ENCODE data around the gene CDH23. TPM values are rescaled to one million over a fixed set of nuclear protein-coding genes. Genes with fewer than 3 reads are reported as not detected.

Gene CDH23
- total RNA-seq, 4 donors from 2014 or later = 0.72 to 4.1 (median 2.2) TPM

DNA sequence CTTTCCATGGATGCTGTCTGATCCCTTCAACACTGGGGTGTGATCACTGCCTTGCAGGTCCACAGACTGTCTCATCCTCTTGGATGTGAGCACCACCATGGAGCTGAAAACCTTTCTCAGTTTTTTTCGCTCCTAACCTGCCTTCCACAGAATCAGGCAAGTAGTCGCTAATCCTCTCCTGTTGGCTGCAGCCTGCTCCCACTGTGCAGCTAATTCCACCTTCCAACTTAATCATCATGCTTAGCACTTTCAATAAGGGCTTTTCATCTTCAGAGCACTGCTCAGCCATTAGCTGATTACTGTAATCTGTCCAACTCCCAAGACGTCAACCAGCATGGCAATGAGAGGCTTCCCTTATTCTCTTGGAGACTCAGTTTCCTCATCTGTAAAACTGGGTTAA lies 15.1 kb upstream of the CDH23 start:
- H3K27me3 ChIP-seq = no peaks in the 10 kb centered on the region
- H3K36me3 ChIP-seq = no peaks in the 10 kb centered on the region
- H3K9me3 ChIP-seq = no peaks in the 10 kb centered on the region
- peaks cover 19% of the 10 kb centered on the region for H3K4me1 ChIP-seq
- H3K4me3 ChIP-seq = no peak overlapping the region
- TF ChIP-seq POLR2AphosphoS5 (IDR thresholded peaks at IDR 0.05) = no peak
- no peak for TF ChIP-seq EP300 (IDR thresholded peaks at IDR 0.05)
- no peak for TF ChIP-seq POLR2A (IDR thresholded peaks at IDR 0.05)
- TF ChIP-seq, protein P1, sequence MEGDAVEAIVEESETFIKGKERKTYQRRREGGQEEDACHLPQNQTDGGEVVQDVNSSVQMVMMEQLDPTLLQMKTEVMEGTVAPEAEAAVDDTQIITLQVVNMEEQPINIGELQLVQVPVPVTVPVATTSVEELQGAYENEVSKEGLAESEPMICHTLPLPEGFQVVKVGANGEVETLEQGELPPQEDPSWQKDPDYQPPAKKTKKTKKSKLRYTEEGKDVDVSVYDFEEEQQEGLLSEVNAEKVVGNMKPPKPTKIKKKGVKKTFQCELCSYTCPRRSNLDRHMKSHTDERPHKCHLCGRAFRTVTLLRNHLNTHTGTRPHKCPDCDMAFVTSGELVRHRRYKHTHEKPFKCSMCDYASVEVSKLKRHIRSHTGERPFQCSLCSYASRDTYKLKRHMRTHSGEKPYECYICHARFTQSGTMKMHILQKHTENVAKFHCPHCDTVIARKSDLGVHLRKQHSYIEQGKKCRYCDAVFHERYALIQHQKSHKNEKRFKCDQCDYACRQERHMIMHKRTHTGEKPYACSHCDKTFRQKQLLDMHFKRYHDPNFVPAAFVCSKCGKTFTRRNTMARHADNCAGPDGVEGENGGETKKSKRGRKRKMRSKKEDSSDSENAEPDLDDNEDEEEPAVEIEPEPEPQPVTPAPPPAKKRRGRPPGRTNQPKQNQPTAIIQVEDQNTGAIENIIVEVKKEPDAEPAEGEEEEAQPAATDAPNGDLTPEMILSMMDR (IDR thresholded peaks at IDR 0.05) = no peak
- WGBS = 98% methylated on average over 3 of the region's 3 CpGs
- no peak for DNase-seq (ENCODE audit: low spot score in 2 of 2)
- H3K27ac ChIP-seq = no peak overlapping the region

DNA sequence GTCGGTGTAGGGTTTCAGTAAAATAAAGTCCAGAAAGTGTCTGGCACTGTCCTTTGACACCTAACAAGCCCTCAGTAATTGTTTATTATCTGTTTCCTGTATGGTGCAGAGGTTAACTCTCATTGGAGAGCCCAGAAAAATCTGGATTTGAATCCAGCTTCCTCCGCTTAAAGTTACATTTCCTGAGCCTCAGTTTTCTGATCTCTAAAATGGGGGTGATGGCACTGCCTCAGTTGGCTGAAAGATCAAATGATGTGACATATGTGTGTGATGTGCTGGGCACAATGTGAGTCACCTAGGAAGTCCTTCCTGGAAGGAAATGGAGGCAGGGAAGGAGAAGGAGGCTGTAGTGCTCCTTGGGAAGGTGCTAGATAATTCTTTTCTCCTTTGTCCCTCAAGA lies 14.7 kb upstream of the CDH23 start:
- H3K36me3 ChIP-seq = no peaks in the 10 kb centered on the region
- WGBS = 84% methylated on average over 2 of the region's 2 CpGs
- no peaks in the 10 kb centered on the region for H3K9me3 ChIP-seq
- H3K27ac ChIP-seq = no peak overlapping the region
- peaks cover 15% of the 10 kb centered on the region for H3K4me1 ChIP-seq
- DNase-seq (ENCODE audit: low spot score in 2 of 2) = no peak
- no peak overlapping the region for H3K4me3 ChIP-seq
- H3K27me3 ChIP-seq = no peaks in the 10 kb centered on the region
- TF ChIP-seq, protein P1 (IDR thresholded peaks at IDR 0.05) = no peak
- no peak for TF ChIP-seq POLR2AphosphoS5 (IDR thresholded peaks at IDR 0.05)
- no peak for TF ChIP-seq EP300 (IDR thresholded peaks at IDR 0.05)
- no peak for TF ChIP-seq POLR2A (IDR thresholded peaks at IDR 0.05)

DNA sequence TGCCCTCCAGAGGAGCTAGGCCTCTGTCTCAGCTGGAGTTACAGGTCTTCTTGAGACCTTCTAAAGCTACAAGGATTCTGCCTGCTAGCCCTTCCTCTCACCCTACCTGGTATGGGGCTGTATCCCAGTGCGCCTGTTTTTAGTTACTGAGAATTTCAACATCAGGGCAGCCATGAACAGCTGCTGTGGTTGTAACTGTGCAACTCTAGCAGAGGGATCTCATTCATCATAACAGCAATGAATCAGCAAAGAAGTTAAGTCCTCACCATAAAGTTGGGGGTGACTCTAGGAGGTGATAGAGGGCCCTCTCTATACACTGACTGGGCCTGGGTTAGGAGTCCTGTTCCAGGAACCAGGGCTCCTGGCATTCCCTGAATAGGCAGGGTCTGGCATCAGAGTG lies 14.0 kb upstream of the CDH23 start:
- Histone ChIP-seq H3K27ac (no peak overlapping the region), H3K9me3 (no peaks in the 10 kb centered on the region), H3K4me1 (peaks cover 8% of the 10 kb centered on the region), H3K4me3 (no peak overlapping the region), H3K27me3 (no peaks in the 10 kb centered on the region), H3K36me3 (no peaks in the 10 kb centered on the region)
- TF ChIP-seq POLR2A (IDR thresholded peaks at IDR 0.05) (no peak), POLR2AphosphoS5 (IDR thresholded peaks at IDR 0.05) (no peak), EP300 (IDR thresholded peaks at IDR 0.05) (no peak)
- TF ChIP-seq, protein P1 (IDR thresholded peaks at IDR 0.05) = no peak
- no peak for DNase-seq (ENCODE audit: low spot score in 2 of 2)
- 100% methylated on average over 1 of the region's 1 CpG for WGBS

DNA sequence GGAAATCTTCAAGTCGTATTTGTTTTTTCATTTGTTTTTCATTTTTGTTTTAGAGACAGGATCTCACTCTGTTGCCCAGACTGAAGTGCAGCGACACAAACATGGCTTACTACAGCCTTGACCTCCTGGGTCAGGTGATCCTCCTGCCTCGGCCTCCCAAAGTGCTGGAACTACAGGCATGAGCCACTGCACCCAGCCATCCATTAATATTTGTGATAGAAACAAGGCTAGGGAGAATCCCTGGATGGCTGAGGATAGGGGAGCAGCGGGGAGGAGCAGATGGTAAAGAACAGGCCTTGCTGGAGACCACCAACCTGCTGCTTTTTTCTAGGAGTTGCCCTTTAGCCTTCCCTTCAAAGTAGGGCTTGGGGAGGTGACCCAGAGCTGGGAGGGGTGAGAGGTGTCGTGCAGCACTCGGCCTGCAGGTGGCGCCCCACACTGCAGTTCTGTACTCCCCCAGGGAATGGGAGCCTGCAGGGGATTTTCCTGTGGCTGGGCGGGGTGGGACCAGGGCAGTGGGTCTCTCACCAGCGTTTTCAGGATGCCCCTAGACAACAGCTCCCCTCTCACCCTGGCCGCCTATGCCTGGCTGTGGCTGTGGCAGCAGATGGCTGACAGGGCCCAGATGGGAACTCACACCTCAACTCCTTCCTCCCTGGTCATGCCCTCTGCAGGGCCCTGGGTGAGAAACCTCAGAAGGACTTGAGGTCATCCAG lies 12.6 kb upstream of the CDH23 start:
- 30% methylated on average over 10 of the region's 10 CpGs for WGBS
- H3K9me3 ChIP-seq = no peaks in the 10 kb centered on the region
- DNase-seq (ENCODE audit: low spot score in 2 of 2) = peak; percentile 85 to 87

DNA sequence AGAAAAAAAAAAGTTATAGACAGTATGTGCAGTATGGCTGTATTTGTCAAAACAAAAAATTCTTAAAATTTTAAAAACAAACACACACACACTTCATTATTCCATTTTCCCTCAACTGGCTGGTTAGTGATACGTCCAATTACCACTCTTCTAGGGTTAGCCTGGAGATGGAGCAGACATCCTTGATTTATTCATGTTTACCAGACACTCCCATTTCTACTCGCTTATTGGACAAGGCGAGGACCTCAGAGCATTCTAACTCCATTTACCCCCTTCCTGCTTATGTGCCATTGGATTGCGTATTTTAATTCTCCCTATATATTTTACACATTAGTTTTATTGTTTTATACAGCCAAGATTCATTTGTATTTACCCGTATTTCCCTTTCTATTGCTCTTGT lies 8.5 kb upstream of the CDH23 start:
- H3K27ac ChIP-seq = no peak overlapping the region
- WGBS = 86% methylated on average over 5 of the region's 5 CpGs
- no peak overlapping the region for H3K4me3 ChIP-seq
- H3K27me3 ChIP-seq = peaks cover 9% of the 10 kb centered on the region
- H3K9me3 ChIP-seq = no peaks in the 10 kb centered on the region
- H3K4me1 ChIP-seq = no peaks in the 10 kb centered on the region
- H3K36me3 ChIP-seq = no peaks in the 10 kb centered on the region
- TF ChIP-seq, protein P1 (IDR thresholded peaks at IDR 0.05) = no peak
- TF ChIP-seq EP300 (IDR thresholded peaks at IDR 0.05) = no peak
- TF ChIP-seq POLR2AphosphoS5 (IDR thresholded peaks at IDR 0.05) = no peak
- no peak for TF ChIP-seq POLR2A (IDR thresholded peaks at IDR 0.05)
- no peak for DNase-seq (ENCODE audit: low spot score in 2 of 2)

More for the DNA sequence above, 12.6 kb upstream of the CDH23 start:
- Histone ChIP-seq H3K27ac (no peak overlapping the region), H3K4me3 (no peak overlapping the region), H3K4me1 (no peaks in the 10 kb centered on the region), H3K27me3 (no peaks in the 10 kb centered on the region), H3K36me3 (no peaks in the 10 kb centered on the region)
- no peak for TF ChIP-seq POLR2AphosphoS5 (IDR thresholded peaks at IDR 0.05)
- TF ChIP-seq, protein P1 (IDR thresholded peaks at IDR 0.05) = peak; percentile 71 to 94

Data from suprapubic skin (tissue), 4 donors.